SU-DHL-6 (cell line): ENCODE measurements around the gene TBC1D22A.

Source experiments
- EZH2phosphoT487 ChIP-seq: fragments of 200-600 bp; sonication (generic), shearing (Covaris generic); conservative IDR thresholded peaks from 2 replicates; pipeline ENCODE4 v1.6.1; 2018; ENCODE audit warnings: mild to moderate bottlenecking, antibody characterized with exemption, low read length, moderate library complexity, mixed read lengths
- TF ChIP-seq, protein P1 (sequence below): fragments of 200-600 bp; sonication (generic); IDR thresholded peaks from one replicate; pipeline ENCODE4 v1.5.1; 2017; ENCODE audit warnings: antibody characterized with exemption, mild to moderate bottlenecking, low read length, moderate library complexity; ENCODE audit not compliant: insufficient read depth, poor library complexity, severe bottlenecking

DNA sequence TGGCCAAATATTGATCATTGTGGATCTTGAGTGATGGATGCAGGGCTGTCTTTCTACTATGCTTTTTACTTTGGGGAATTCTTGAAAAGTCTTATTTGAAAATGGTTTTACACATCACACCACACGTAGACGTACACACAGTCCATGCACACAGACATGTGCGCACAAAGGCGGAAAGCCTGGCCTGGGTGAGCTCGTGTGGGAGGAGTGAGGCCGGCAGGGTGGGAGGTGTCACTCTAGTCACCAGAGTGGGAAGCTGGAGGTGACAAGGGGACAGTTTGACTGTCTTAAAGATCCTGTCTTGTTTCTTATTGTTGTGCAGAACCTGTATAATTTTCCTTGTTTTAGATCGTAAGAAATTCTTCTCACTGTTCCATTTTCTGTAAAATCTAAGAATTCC is 326.9 kb downstream of the TBC1D22A start:
- TF ChIP-seq, protein P1, sequence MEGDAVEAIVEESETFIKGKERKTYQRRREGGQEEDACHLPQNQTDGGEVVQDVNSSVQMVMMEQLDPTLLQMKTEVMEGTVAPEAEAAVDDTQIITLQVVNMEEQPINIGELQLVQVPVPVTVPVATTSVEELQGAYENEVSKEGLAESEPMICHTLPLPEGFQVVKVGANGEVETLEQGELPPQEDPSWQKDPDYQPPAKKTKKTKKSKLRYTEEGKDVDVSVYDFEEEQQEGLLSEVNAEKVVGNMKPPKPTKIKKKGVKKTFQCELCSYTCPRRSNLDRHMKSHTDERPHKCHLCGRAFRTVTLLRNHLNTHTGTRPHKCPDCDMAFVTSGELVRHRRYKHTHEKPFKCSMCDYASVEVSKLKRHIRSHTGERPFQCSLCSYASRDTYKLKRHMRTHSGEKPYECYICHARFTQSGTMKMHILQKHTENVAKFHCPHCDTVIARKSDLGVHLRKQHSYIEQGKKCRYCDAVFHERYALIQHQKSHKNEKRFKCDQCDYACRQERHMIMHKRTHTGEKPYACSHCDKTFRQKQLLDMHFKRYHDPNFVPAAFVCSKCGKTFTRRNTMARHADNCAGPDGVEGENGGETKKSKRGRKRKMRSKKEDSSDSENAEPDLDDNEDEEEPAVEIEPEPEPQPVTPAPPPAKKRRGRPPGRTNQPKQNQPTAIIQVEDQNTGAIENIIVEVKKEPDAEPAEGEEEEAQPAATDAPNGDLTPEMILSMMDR, result no peak
- no peak for TF ChIP-seq EZH2phosphoT487
